ENCODE measurements around the gene DUSP9.

GRCh38 chrX:153649915-153650782 lies 3.1 kb downstream of the DUSP9 start:
- TF ChIP-seq CTCF (IDR thresholded peaks at IDR 0.05 in 2 of 3, conservative IDR thresholded peaks at IDR 0.05 in 1 of 3; ENCODE audit: borderline replicate concordance in 1 of 3, insufficient read depth in 1 of 3, low read depth in 2 of 3, low read length in 2 of 3) (no peak), EGR1 (IDR thresholded peaks at IDR 0.05; ENCODE audit: low read depth) (no peak), MAX (IDR thresholded peaks at IDR 0.05) (no peak), EZH2phosphoT487 (IDR thresholded peaks at IDR 0.05; ENCODE audit: borderline replicate concordance) (no peak), POLR2AphosphoS5 (IDR thresholded peaks at IDR 0.05; ENCODE audit: low read depth, low read length) (no peak), REST (IDR thresholded peaks at IDR 0.05; ENCODE audit: low read depth) (no peak), SIN3A (IDR thresholded peaks at IDR 0.05; ENCODE audit: low read depth) (no peak), ATF3 (IDR thresholded peaks at IDR 0.05) (no peak), ZNF274 (IDR thresholded peaks at IDR 0.05; ENCODE audit: low read depth, low read length) (no peak), EZH2 (IDR thresholded peaks at IDR 0.05) (no peak), JUND (IDR thresholded peaks at IDR 0.05) (no peak), POLR2A (IDR thresholded peaks at IDR 0.05; ENCODE audit: borderline replicate concordance, extremely low read depth, insufficient read depth, insufficient read length) (no peak), CEBPB (IDR thresholded peaks at IDR 0.05; ENCODE audit: low read depth) (no peak)

Measured in HCT116 (cell line).